Urothelium cell line (cell line): ENCODE measurements around the gene NOTCH1.
A peak's percentile ranks its signal among the peaks of the same experiment; 100 is the strongest.

Source experiments
- DNase-seq: peaks from one replicate; pipeline ENCODE4 v3.0.0; 2011; ENCODE audit warnings: low spot score, mixed read lengths
- FAIRE-seq: peaks from 2 replicates; lab custom pipeline; 2011; peaks lifted over from hg19 to GRCh38; lab: Jason Lieb, UNC

NOTCH1 gene

GRCh38 chr9:136504512-136505348 lies 41.1 kb downstream of the NOTCH1 start:
- FAIRE-seq (no peak), DNase-seq (no peak)

DNA sequence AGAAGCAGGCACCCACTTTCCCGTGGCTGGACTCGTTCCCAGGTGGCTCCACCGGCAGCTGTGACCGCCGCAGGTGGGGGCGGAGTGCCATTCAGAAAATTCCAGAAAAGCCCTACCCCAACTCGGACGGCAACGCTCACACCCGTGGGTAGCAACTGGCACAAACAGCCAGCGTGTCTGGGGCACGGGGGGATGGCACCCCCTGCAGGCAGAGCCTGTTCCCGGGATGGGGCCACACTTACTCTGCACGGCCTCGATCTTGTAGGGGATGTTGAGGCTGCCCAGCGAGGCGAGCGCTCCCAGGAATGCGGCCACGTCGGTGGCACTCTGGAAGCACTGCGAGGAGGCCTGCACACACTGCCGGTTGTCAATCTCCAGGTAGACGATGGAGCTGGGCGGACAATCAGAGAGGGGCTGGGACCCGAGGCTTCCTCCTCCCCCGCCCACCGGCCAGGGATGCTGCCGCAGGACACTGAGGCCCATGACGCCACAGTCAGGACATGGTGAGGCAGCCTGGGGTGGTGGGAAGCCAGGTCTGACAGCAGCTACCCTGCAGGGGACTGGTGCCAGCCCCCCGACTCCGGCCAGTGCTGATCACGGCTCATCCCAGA lies 42.8 kb downstream of the NOTCH1 start:
- FAIRE-seq = no peak
- DNase-seq = no peak

GRCh38 chr9:136502196-136502595 lies 43.7 kb downstream of the NOTCH1 start:
- DNase-seq (no peak), FAIRE-seq (no peak)

DNA sequence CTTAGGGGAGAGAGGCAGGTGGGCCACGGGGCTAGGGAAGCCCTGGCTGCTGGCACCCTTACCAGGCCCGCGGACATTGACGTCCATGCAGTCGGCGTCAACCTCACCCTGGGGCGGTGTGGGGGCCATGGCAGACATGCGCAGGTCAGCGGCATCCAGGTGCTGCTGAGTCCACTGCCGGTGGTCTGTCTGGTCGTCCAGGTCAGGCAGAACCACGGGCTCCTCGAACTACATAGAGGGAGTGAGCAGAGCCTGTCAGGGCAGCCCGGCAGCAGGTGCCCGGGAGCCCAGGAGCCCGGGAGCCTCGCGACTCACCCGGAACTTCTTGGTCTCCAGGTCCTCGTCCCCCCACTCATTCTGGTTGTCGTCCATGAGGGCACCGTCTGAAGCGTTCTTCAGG lies 44.2 kb downstream of the NOTCH1 start:
- no peak for DNase-seq

DNA sequence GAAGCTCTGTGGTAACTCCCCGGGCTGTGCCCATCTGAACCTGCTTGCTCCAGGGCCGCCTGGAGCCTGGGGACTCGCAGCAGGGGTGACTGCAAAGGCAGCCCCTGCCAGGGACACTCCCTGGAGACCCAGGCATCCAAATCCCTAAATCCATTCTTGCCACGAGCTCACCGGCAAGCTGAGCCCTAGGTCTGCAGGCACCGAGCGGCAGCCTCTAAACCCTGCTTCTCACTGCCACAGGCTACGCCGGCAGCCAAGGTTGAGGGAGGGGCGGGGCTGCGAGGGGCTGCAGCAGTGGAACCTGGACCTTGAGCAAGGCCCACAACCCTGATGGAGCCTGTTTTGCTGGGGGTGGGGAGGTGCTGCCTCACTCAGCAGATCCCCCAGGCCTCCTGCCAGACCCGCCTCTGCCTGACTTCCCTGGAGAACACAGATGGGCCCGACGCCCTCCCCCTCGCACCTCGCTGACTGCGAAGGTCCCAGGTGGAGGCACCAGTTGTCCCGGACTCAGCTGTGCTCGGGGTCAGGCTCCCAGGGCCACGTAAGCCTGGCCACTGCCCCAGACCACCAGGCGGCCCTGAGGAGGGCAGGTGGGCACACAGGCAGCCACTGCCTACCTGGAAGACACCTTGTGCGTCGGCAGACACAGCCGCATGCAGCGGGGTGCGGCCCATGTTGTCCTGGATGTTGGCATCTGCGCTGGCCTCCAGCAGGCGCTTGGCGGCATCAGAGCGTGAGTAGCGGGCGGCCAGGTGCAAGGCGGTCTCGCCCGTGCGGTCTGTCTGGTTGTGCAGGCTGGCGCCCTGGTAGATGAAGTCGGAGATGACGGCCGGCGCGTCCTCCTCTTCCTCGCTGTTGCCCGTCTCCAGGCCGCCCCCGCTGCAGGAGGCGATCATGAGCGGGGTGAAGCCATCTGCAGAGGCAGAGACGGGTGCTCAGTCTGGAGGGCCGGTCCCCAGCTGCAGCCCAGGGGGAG lies 45.6 kb downstream of the NOTCH1 start:
- FAIRE-seq = no peak
- no peak for DNase-seq

More for the DNA sequence above, 44.2 kb downstream of the NOTCH1 start:
- FAIRE-seq = no peak

GRCh38 chr9:136499071-136499934 lies 46.5 kb downstream of the NOTCH1 start:
- DNase-seq = no peak
- no peak for FAIRE-seq

DNA sequence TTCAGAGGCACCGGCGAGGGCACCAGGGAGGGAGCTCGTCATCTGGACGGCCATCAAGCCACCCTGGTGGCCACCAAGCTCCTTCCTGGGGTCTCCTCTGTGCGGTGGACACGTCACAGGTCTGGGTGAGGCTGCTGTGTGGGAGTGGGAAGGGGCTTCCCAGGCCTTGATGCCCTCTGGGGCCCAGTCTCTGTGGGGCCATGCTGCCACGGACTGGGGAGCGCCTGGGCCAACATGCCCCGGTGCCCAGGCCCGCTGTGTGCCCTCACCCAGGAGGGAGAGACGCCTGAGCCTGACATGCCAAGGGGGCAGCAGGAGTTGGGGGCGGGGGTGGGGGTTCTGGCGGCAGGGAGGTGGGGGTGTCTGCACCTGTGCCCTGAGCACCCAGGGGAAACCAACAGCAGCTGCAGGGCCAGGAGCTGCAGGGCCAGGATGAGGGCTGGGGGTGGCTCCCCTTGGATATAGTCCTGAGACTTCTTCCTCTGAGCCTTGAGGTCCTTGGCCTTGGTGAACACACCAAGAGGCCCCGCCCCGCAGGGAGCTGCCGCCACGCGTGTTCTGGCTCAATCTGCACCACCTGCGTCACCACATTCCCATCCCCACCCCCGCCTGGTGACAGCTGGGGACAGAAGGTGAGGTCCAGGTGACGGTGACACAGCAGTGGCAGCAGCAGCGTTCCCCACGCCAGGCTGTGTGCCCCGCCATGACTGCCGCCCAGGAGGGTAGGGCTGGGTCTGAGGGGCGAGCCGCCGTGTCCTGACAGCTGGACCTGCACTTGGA lies 47.7 kb downstream of the NOTCH1 start:
- FAIRE-seq = no peak
- DNase-seq = no peak

GRCh38 chr9:136496801-136497620 lies 48.8 kb downstream of the NOTCH1 start:
- DNase-seq = no peak
- FAIRE-seq = no peak

- no peak for DNase-seq
- no peak for FAIRE-seq
Observed at GRCh38 chr9:136496181-136496580, 49.7 kb downstream of the NOTCH1 start.

DNA sequence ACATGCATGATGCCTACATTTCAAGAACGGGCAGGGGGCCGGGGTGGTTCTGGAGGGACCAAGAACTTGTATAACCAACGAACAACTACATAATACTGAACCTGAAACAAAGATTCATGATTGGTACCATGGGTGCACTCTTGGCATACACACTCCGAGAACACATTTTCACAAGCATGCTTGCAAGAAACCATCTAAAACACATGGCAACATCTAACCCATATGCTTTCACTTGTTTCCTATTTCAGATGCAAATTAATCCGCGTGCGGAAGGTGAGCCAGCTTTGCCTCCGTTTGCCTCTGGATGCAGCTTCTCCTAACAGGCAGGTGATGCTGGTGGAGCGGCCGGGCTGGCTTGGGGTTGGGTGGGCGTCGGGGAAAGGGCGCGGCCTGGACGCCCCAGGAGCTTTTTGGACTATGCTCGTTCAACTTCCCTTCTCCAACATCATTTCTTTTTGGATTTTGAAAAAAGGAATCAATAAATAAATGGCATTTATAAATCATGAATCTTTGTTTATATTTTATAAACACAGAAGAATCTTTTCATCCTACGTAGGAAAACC lies 50.5 kb downstream of the NOTCH1 start:
- FAIRE-seq (no peak), DNase-seq (no peak)

GRCh38 chr9:136494531-136495215 lies 51.2 kb downstream of the NOTCH1 start:
- DNase-seq = no peak
- FAIRE-seq = no peak

GRCh38 chr9:136494012-136494411 lies 51.8 kb downstream of the NOTCH1 start:
- DNase-seq (no peak), FAIRE-seq (no peak)

- FAIRE-seq (no peak), DNase-seq (no peak)
Observed at GRCh38 chr9:136493567-136493971, 52.3 kb downstream of the NOTCH1 start.

DNA sequence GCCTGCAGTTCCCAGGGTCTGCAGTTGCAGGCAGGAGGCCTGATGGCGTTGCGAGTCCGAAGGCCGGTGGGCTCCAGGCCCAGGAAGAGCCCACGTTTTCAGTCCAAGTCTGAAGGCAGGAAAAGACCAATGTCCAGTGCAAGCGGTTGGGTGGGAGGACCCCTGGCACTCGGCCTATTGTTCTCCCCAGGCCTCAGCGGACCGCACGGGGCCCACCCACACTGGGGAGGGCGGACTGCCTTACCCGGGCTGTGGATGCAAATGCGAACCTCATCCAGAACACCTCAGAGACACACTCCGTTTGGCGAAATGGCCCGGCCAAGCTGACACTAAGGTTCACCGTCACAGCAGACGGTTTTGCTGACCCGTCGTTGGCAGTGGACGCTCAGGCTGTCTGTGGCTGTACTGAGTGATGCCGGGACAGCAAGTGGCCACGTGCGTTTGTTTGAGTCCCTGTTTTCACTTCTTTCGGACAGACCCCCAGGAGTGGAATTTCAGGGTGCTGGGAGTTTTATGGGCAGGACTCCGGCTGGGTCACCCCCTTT lies 52.8 kb downstream of the NOTCH1 start:
- FAIRE-seq (no peak), DNase-seq (no peak)

DNA sequence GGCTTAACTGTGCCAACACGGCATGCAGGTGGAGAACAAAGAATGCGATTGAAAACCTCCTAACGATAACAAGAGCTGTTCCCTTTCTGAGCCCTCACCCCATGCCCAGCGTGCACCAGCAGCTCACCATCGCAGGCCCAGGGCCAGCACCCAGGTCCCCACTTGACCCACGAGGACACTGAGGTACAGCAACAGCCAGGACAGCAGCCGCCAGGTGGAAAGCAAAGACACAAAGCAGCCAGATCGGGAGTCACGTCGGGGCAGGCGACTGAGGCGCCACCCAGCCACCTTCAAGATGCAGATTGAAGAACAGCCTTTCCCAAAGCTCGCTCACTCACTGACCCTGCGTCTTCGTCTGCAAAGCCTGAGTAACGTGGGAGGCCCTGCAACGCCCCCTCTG lies 56.1 kb downstream of the NOTCH1 start:
- FAIRE-seq (no peak), DNase-seq (no peak)

DNA sequence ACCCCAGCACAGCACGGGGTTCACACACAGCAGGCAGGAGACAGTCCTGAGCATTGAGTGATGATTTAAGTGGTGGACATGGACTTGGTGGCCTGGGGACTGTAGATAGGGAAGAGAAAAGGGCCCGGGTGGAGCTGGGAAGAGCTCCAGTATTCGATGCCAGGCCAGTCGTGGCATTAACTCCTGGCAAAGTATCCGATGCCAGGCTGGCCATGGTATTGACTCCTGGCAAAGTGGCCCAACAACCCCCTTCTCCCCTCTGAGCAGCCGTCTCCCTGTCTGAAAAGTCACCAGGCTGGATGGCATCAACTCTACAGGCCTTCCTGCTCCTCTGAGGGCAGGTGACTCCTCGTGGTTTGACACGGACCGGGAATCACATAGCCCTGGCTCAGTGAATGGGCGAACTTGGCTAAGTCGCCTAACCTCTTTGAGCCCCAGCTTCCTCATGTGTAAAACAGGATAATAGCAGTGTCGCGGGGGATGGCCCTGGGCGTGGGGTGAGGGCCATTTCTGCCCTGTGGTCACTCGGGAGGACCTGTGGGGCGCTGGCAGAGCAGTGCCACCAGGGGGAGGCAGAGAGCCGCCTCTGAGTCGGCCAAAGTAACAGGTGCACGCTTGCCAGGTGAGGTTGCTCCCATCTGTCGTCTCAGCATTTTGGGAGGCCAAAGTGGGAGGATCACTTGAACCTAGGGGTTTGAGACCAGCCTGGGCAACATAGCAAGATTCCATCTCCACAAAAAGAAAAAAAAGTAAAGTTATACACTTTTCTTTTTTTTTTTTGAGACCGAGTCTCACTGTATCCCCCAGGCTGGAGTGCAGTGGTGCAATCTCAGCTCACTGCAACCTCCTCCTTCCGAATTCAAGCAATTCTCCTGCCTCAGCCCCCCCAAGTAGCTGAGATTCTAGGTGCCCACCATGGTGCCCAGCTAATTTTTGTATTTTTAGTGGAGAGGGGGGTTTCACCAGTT lies 57.3 kb downstream of the NOTCH1 start:
- peak; percentile 66 for DNase-seq
- FAIRE-seq = no peak
